Stimulated activated CD4-positive, alpha-beta T cell treated with anti-CD3 and anti-CD28 coated beads, TNF-alpha, amount 100 ng/mL, for 4 hours (primary cell): Measurements from ENCODE around the gene TNFSF18.

ENCODE experiments used
- DNase-seq, 3 experiments: peaks; one replicate each; pipeline ENCODE4 v3.0.0-alpha.2; 2020; ENCODE audit warnings: low read depth in 3 of 3

TNFSF18 gene

GRCh38 chr1:173039626-173040025 lies 11.1 kb downstream of the TNFSF18 start:
- DNase-seq: no peak

- no peak for DNase-seq
These were observed 11.7 kb downstream of the TNFSF18 start for GRCh38 chr1:173038875-173039554.

- no peak for DNase-seq
These were observed 26.2 kb downstream of the TNFSF18 start for GRCh38 chr1:173024543-173024942.

GRCh38 chr1:173023343-173023742 lies 27.4 kb downstream of the TNFSF18 start:
- DNase-seq: no peak

- DNase-seq: no peak
These were observed 30.5 kb downstream of the TNFSF18 start for GRCh38 chr1:173020138-173020750.

- DNase-seq: no peak
These were observed 32.9 kb downstream of the TNFSF18 start for GRCh38 chr1:173017792-173018191.

GRCh38 chr1:173016419-173016818 lies 34.3 kb downstream of the TNFSF18 start:
- DNase-seq: no peak

- no peak for DNase-seq
These were observed 35.1 kb downstream of the TNFSF18 start for GRCh38 chr1:173015629-173016028.

GRCh38 chr1:173014160-173014559 lies 36.6 kb downstream of the TNFSF18 start:
- DNase-seq: no peak

GRCh38 chr1:173012126-173012525 lies 38.6 kb downstream of the TNFSF18 start:
- DNase-seq: no peak

GRCh38 chr1:173009597-173009996 lies 41.1 kb downstream of the TNFSF18 start:
- no peak for DNase-seq

- DNase-seq: no peak
These were observed 45.4 kb downstream of the TNFSF18 start for GRCh38 chr1:173005196-173005864.

GRCh38 chr1:173002891-173003838 lies 47.6 kb downstream of the TNFSF18 start:
- no peak for DNase-seq

GRCh38 chr1:172999349-172999748 lies 51.4 kb downstream of the TNFSF18 start:
- DNase-seq: no peak

- no peak for DNase-seq
These were observed 52.8 kb downstream of the TNFSF18 start for GRCh38 chr1:172997941-172998361.

GRCh38 chr1:172993640-172994039 lies 57.1 kb downstream of the TNFSF18 start:
- DNase-seq: no peak

GRCh38 chr1:172991674-172992400 lies 58.9 kb downstream of the TNFSF18 start:
- no peak for DNase-seq

- DNase-seq: no peak
These were observed 60.0 kb downstream of the TNFSF18 start for GRCh38 chr1:172990598-172991215.
